ENCODE data around the gene GRPR. TPM values are rescaled to one million over a fixed set of nuclear protein-coding genes. Genes with fewer than 3 reads are reported as not detected.

Gene GRPR
- 8.5 TPM for polyA plus RNA-seq (2013, experiment 1 of 2; ENCODE audit: insufficient read length)
- 9.0 TPM for polyA plus RNA-seq (2013, experiment 2 of 2; ENCODE audit: insufficient read length)

DNA sequence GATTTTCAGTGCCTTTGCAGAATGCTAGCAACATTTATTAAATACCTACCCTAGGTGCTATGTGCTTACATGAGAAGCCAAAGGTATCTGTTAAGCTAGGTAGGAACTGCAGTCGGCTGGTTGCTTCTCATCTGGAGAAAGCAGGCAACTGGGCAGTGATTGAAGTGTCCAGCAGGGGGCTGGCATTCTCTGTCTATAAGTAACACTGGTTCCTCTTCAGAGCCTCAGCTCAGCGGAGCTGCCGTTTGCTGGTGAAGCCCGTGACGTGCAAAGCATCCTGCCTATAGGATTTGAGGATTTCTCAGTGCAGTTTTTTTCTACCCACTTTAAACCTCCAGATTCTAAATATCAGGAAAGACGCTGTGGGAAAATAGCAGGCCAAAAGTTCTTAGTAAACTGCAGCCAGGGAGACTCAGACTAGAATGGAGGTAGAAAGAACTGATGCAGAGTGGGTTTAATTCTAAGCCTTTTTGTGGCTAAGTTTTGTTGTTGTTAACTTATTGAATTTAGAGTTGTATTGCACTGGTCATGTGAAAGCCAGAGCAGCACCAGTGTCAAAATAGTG is at the start of gene GRPR:
GRPR (plus strand) TSS at position 344 of the 565 bp plus-strand sequence. CDS start 389 bp downstream, outside the sequence.
- peak; percentile 90 for DNase-seq

DNA sequence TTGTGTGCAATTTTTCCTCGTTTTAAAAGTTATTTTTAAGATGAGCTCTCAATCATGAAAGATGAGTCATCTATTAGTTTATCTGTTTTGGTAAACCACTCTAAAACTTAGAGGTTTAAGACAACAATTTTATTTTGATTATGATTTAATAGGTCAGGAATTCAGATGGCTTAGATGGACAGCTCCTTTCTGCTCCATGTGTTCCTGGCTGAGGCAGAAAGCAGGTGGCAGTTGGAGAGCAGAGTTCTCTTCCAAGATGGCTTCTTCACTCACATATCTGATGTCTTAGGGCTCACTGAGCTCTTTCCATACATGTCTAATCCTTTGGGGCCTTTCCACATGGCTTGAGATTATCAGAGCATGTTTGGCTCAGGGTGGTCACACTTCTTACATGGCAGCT is 48.3 kb upstream of the GRPR start:
- DNase-seq = no peak

DNA sequence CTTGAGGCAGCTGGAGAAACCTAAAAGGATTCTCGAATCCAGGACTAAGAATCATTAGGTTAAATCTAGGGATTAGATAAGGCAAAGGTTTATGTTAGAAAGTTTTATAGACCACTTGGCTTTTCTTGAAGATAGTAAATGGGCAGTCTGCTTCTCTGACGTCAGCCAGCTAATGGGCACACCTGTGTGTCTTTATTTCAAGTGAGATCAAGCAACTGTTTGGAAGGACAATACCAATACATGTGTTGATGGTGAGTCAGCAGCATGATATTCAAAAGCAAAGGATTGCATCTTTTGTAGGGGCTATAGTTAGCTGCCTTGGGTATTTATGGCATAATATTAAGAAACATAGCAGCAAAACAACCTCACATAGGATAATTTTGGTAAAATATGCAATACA is 46.5 kb upstream of the GRPR start:
- no peak for DNase-seq

DNA sequence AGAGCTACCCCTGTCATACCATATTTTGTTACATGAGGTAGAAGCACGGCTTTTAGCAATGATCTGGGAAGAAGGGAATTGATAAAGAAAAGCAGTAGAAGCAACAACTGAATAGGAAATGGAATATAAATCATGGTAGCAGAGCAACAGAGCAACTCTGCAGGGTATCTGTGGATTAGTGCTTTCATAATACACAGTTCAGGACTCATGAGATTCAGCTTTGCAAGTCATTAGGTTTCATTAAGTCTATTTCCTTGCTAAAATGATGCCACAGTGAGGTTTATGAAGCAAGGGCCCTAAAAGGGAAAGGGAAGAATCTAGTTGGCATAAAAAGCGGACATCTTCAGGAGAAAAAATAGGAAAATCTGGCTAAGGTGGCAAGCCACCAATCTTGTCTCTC is 45.6 kb upstream of the GRPR start:
- DNase-seq = no peak

DNA sequence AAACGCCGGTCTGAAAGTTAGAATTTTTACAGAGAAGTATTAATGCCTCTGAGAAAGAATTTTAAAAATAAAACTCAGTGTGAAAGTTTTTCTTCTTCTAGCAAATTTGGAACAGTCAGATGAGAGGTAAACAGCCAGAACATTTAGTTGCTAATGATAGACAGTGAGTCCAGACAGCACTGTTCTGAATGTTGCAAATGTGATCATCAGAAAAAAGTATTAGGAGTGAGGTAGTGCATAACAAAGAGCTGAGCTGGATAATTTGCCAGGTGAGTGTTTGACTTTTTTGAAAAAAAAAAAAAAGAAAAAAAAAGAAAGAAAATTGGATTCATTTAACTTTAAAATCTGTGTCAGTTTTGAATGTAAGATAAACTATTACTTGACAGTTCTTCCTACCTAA is 42.0 kb upstream of the GRPR start:
- no peak for DNase-seq

DNA sequence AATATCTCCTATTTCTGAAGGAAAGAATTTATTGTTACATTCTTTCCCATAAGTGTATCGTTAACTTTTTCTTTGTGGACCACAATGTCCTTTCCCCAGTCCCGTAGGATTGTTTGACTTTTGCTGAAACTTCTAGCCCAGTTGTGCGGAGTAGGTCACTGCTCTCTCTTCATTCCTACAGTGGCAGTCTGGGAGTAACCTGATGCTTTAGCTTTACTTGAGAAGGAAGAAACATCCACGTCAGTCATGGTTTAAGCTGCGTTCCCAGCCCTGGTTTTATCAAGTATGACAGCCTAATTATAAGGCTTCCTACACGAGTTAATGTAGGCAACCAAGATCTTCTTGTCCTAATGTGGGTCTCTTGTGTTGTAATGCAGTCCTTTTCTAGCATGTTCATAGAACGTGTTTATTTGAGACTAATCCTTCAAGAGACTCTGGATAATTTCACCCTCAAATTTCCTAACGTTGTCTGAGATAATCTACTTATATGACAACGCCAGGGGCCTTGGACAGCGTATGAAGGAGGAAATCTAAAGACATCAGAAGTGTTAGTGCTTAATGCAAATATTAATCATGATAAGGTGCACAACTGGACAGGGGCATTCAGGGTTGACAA is 40.8 kb upstream of the GRPR start:
- no peak for DNase-seq

DNA sequence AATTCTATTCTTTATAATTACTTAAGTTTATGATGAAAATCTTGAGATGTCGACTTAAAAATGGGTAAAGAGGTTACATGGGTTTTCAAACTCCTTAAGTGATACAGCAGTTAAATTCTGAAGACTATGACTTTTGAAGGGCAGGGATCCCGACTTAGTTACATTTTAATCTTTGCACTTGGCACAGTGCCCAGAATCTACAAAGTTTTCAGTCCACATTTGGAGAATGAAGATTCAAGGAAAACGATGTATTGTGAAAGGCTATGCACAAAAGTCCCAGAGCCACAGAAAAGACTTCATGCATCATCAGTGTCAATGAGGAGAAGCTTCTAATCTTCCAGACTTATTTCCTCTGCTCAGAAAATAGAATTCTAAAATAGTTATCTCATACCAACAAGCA is 36.3 kb upstream of the GRPR start:
- DNase-seq = no peak

DNA sequence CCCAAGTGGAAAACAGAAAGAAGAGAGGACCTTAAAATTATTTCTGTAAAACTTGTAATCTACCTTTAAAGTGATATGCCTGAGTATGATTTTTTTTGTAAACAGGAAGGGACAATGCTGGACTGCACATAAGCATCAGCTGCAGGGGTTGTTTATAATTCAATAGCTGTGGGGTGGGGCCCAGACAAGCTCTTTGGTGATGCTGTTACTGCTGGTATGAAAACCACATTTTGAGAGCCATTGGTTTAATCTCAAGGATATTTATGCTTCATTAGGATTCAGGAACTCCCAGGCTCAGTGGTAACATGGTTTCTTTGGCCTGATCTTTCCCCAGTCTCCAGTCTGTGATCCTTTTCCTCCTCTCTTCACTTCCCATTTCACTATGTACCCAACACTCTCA is 34.3 kb upstream of the GRPR start:
- DNase-seq = no peak

DNA sequence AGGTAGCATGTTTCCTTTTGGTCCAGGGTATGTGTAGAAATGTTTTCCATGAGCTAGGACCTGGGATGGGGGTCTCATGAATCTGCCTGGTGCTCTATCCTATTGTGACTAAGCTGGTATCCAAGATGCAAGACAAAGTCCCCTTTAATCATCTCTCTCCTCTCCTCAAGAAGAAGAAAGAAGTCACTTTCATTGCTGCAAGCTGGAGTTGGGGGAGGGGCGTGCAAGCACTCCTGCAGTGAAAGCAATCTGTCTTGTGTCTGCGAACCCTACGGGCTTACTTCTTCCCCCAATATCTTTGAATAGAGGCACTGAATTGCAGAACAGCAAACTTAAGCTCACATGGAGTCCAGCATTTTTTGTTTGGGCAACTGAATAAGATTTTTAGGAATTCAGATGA is 27.2 kb upstream of the GRPR start:
- DNase-seq = no peak

DNA sequence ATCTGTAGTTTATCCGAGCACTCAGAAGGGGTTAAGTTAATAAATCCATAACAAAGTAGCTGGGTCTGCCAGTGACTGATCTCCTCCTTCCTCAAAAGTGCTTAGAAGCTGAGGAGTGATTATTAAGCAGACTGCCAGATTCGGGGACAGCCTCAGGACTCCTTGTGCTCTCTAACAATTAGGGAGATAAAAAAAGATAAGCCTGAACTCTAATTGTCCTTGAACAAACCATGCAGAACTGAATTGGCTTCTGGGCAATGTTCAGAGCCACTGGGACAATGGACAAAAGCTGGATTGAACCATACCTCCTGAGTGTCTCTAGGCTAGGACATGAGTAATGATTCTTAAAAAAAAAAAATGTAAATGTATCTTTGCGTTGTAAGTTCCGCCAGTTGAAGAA is 22.7 kb upstream of the GRPR start:
- no peak for DNase-seq

DNA sequence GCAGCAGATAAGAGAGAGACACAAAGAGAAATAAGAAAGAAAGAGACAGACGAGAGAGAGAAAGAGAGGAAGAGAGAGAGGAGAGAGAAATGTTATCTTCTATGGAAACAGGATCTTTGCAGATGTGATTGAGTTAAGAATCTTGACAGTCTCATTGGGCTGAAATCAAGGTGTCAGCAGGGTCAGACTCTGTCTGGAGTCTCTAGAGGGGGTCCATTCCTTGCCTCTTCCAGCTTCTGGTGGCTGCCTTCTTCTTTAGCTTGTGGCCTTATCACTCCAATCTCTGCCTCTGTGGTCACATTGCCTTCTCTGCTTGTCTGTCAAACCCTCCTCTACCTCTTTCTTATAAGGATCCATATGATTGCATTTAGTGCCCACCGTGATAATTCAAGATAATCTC is 21.8 kb upstream of the GRPR start:
- no peak for DNase-seq

DNA sequence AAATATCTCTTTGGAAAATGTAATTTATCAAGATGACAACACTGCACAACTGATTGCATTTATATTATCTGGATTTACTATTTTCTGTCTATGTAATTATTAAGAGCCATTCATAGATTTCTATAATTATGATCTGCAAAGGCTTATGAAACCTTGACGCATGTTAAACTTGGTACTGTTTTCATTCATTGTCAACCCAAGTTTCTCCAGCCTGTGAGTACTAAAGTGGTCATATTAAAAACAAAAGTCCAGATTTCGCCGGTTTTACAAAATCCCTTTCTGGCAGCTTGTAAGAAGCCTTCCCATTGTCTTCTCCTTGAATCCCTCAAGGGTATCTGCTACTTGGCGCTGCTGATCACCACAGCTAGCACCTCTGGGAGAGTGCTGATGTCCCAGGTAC is 19.7 kb upstream of the GRPR start:
- no peak for DNase-seq

DNA sequence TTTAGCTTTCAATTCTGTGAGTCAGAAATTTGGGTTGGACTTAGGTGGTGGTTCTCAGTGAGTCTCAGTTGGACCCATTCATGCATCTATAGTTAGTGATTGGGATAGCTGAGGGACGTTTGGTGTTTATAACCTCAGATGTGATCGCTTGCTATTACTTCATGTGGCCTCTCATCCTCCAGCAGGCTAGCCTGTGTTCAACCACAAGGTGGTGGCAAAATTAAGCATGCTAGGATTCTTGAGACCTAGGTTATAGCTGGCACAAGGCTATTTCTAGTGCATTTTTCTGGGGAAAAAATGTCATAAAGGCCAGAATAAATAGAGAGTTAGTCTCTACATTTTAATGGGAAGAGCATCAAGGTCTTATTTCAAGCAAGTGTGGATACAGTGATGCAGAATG is 10.9 kb upstream of the GRPR start:
- DNase-seq = peak; percentile 25

DNA sequence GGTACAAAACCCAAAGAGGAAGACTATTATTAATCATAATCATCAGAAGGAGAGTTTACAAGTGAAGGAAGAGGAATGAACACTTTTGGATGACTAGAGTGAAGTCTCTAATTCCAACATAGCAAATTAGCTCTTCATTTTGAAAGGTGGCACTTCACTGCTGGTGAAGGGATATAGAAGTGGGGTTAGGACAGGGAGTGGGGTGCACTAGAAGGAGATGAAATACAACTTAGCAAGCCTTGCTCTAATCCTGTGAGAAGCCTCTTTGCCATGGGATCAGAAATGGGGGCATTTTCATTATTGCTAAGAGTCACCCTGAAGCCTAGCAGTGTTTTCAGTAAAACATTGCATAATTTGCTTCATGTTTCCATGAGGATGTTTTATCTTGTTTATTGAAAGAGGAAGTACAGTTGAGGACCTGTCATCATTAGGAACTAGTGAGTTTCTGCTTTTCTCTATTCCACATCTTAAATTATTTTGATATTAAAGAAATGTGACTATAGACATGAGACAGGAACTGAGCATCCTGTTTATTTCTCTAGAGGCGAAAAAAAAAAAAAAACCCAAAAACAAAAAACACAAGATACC is 9.3 kb upstream of the GRPR start:
- DNase-seq = no peak

DNA sequence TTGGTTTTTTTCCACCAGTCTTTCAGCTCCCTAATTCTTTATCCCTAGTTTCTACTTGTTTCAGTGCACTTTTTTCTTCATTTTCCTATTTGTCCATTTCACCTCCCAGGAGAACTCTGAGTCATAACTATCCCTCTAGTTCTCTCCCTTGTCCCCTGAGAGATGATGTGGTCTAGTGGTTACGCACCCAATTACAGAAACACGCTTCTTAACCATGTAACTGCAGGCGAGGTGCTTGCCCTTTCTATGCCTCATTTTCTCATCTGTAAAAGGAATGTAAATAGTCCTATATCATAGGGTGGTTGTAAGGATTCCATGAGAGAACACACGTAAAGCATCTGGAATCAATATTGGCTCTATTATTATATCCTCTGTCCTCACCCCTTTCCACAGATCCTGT is 8.8 kb upstream of the GRPR start:
- peak; percentile 98 for DNase-seq

DNA sequence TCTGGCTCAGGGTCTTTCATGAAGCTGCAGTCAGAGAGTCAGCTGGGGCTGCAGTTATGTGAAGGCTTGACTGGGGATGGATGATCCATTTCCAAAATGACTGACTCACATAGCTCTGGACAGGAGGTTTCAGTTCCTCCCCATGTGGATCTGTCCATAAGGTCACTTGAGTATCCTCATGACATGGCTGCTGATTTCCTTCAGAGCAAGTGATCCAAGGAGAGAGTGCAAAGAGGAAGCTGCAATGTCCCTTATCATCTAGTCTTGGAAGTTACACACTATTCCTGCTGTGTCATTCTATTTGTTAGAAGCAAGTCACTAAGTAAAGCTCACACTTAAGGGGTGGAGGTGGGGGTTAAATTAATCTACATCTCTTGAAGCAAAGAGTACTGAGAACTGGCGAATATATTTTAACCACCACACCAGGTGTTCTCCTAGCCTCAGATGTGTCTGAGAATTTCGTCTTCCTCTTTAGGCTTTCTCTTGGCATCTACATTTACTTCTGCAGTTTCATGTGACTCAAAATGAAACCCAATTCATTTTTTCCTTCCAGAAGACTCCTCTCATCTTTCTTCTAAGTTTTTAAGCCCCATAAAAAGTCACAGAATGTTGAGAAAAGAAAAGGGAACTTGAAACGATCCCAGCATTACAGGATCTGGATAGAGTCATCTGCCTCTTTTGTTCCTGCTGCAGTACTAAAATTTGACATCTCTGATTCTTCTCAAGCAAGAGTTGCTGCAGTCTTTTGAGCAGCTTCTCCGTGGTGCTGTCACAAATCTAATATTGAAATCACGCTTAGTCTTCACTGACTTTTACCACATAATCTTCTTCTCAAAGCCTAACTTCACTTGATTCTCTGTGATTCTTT is 3.8 kb upstream of the GRPR start:
- DNase-seq = no peak

DNA sequence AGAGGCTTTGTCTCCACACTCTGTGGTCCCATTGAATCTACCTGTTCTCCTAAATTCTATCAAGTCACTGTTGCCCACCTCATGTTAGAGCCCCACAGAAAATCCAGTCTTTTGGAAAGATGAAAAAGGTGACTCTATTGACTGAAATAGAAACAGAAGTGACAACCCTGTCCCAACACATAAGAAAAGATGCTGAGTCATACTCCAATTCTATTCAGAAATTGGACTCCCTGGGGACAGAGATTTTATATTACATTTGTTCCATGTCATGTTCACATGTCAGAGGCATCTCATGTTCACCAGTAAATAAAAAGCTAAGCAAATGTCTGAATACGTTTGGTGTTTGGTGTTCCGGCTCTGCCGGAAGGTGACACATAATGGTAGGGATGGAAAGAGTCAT is 2.9 kb upstream of the GRPR start:
- peak; percentile 18 for DNase-seq

DNA sequence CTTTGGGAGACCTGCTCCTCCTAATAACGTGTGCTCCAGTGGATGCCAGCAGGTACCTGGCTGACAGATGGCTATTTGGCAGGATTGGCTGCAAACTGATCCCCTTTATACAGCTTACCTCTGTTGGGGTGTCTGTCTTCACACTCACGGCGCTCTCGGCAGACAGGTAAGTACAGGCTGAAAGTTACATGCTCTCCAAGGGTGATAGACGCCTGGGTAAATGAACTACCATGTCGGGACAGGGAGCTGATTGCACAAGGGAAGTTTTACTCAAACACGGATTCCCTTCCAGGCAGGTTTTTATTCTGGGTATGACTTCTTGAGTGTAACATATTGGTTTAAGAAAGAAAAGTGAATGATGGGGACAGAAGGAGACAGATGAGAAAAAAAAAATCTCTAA is 836 bp downstream of the GRPR start:
- no peak for DNase-seq

DNA sequence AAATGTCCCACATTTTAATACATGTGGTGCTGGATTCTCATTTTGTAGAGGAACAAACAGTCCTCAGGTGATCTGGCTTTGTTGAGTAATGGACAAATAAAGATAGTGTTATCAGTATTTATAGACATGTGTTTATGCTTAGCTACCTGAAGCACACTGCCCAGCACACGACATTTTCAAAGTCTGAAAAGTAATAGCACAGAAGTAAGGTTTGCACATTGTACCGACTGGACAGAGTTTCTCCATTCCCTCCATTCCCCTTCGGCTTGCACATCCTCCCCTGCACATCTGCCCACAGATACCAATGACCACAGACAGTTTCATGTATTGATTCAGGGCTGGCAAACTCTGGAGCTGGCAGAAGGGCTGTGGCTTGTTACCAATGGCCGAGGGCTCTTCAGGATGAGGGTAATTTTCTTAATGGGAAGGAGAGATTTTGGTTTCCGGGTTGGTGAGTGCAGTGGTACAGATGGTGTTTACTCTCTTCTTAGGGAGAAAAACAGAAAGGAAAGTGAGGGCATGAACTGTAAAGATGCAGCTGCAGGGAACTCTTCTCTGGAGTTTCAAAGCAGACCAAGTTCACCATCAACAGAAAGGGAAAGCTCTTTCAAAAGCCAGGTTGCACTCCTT is 2.3 kb downstream of the GRPR start:
- no peak for DNase-seq

DNA sequence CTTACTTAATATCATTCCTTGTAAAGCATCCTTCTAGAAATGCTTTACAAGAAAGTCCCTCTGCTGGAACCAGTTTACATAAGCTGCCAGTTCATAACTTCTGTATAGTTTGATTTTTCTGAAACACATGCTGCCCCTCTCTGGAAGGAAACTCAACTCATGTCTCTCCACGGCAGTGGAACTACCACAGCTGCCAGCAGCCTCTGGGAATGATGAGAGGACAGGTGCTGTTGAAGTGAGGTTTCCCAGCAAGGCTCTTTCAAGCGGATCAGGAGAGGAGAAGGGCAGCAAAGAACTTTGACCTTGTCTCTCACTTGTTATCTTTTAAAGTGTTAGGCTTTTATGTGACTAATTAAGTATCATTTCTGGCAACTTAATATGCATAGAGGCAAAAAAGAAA is 7.3 kb downstream of the GRPR start:
- no peak for DNase-seq

DNA sequence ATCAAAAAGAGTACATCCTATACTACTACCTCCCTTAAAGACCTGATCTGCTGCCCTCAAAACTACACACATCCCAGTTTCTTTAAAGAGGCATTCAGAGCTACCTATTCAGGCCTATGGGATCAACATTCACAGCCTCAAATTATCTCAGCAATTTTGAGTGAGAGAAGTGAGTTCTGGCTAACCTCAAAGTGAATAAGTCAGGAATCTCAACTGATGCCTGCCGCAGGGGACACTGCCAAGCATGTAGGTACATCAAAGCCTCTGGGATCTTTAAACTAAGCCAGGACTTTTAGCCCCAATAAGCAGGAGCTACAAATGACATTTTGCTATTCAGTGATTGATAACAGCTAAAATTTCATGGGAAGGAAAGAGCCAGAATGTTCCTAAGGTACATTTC is 11.6 kb downstream of the GRPR start:
- DNase-seq = no peak

DNA sequence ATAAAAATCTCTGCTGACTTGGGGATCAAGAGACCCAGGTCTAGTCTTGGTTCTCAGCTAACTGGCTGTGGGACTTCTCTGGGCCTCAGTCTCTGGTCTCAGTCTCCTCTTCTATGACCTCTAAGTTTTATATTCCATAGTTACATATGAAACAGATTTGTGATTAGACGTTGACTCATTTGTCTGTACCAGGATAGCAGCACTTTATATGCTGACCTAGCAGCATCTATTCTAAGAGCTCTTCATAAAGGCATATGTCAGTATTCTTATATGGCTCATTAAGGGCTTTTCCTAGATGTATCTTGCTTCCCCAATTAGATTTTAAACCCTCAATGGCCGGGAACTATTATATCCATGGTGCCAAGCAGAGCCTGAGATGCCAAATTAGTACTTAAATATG is 12.7 kb downstream of the GRPR start:
- no peak for DNase-seq

Measured in fibroblast of skin of scalp (primary cell).